ENCODE results near the gene PCNA.
"Not testable (repeated sequence)": the region's sequence is repeated elsewhere in the genome, so short reads cannot be mapped to it uniquely, and the experiment has no call there.

PCNA gene

GRCh38 chr20:5095454-5095853 is 24.3 kb downstream of the PCNA start:
- Histone ChIP-seq H3K4me1 (ENCODE audit: insufficient read depth, low read length) (no peaks in the 10 kb centered on the region), H3K27ac (ENCODE audit: low read depth, low read length) (no peak overlapping the region), H3K9ac (ENCODE audit: low read length) (no peak overlapping the region), H3K36me3 (ENCODE audit: insufficient read depth, low read length) (peaks cover 19% of the 10 kb centered on the region), H3K27me3 (ENCODE audit: control insufficient read depth in 1 of 2, insufficient read depth in 2 of 2, low read length in 2 of 2) (no peaks in the 10 kb centered on the region), H3K4me3 (ENCODE audit: low read depth in 1 of 2, low read length in 2 of 2) (no peak overlapping the region), H3K9me3 (ENCODE audit: low read length) (no peaks in the 10 kb centered on the region)

GRCh38 chr20:5092765-5093339 is 26.9 kb downstream of the PCNA start:
- no peaks in the 10 kb centered on the region for H3K4me1 ChIP-seq (ENCODE audit: insufficient read depth, low read length)
- no peak overlapping the region for H3K4me3 ChIP-seq (ENCODE audit: low read depth in 1 of 2, low read length in 2 of 2)

GRCh38 chr20:5091902-5092301 is 27.9 kb downstream of the PCNA start:
- Histone ChIP-seq H3K36me3 (ENCODE audit: insufficient read depth, low read length) (peaks cover 6% of the 10 kb centered on the region), H3K4me3 (ENCODE audit: low read depth in 1 of 2, low read length in 2 of 2) (no peak overlapping the region), H3K27ac (ENCODE audit: low read depth, low read length) (no peak overlapping the region), H3K9ac (ENCODE audit: low read length) (no peak overlapping the region), H3K4me1 (ENCODE audit: insufficient read depth, low read length) (no peaks in the 10 kb centered on the region), H3K9me3 (ENCODE audit: low read length) (no peaks in the 10 kb centered on the region), H3K27me3 (ENCODE audit: control insufficient read depth in 1 of 2, insufficient read depth in 2 of 2, low read length in 2 of 2) (no peaks in the 10 kb centered on the region)

More at GRCh38 chr20:5092765-5093339, 26.9 kb downstream of the PCNA start:
- Histone ChIP-seq H3K36me3 (ENCODE audit: insufficient read depth, low read length) (peaks cover 10% of the 10 kb centered on the region), H3K27ac (ENCODE audit: low read depth, low read length) (no peak overlapping the region), H3K27me3 (ENCODE audit: control insufficient read depth in 1 of 2, insufficient read depth in 2 of 2, low read length in 2 of 2) (no peaks in the 10 kb centered on the region), H3K9ac (ENCODE audit: low read length) (no peak overlapping the region), H3K9me3 (ENCODE audit: low read length) (no peaks in the 10 kb centered on the region)

GRCh38 chr20:5090191-5090590 is 29.6 kb downstream of the PCNA start:
- Histone ChIP-seq H3K9me3 (ENCODE audit: low read length) (no peaks in the 10 kb centered on the region), H3K4me3 (ENCODE audit: low read depth in 1 of 2, low read length in 2 of 2) (no peak overlapping the region), H3K4me1 (ENCODE audit: insufficient read depth, low read length) (no peaks in the 10 kb centered on the region), H3K27me3 (ENCODE audit: control insufficient read depth in 1 of 2, insufficient read depth in 2 of 2, low read length in 2 of 2) (no peaks in the 10 kb centered on the region), H3K27ac (ENCODE audit: low read depth, low read length) (no peak overlapping the region), H3K36me3 (ENCODE audit: insufficient read depth, low read length) (no peaks in the 10 kb centered on the region), H3K9ac (ENCODE audit: low read length) (no peak overlapping the region)

GRCh38 chr20:5088688-5089087 is 31.1 kb downstream of the PCNA start:
- Histone ChIP-seq H3K9ac (ENCODE audit: low read length) (no peak overlapping the region), H3K4me3 (ENCODE audit: low read depth in 1 of 2, low read length in 2 of 2) (no peak overlapping the region), H3K27me3 (ENCODE audit: control insufficient read depth in 1 of 2, insufficient read depth in 2 of 2, low read length in 2 of 2) (no peaks in the 10 kb centered on the region), H3K4me1 (ENCODE audit: insufficient read depth, low read length) (no peaks in the 10 kb centered on the region), H3K27ac (ENCODE audit: low read depth, low read length) (no peak overlapping the region), H3K36me3 (ENCODE audit: insufficient read depth, low read length) (no peaks in the 10 kb centered on the region), H3K9me3 (ENCODE audit: low read length) (no peaks in the 10 kb centered on the region)

- H3K9me3 ChIP-seq (ENCODE audit: low read length), result no peaks in the 10 kb centered on the region
- H3K36me3 ChIP-seq (ENCODE audit: insufficient read depth, low read length), result no peaks in the 10 kb centered on the region
- H3K9ac ChIP-seq (ENCODE audit: low read length), result no peak overlapping the region
- H3K27ac ChIP-seq (ENCODE audit: low read depth, low read length), result no peak overlapping the region
- no peaks in the 10 kb centered on the region for H3K27me3 ChIP-seq (ENCODE audit: control insufficient read depth in 1 of 2, insufficient read depth in 2 of 2, low read length in 2 of 2)
- no peaks in the 10 kb centered on the region for H3K4me1 ChIP-seq (ENCODE audit: insufficient read depth, low read length)
- no peak overlapping the region for H3K4me3 ChIP-seq (ENCODE audit: low read depth in 1 of 2, low read length in 2 of 2)
These were observed 34.4 kb downstream of the PCNA start for GRCh38 chr20:5085380-5085779.

GRCh38 chr20:5080384-5080877 is 39.3 kb downstream of the PCNA start:
- Histone ChIP-seq H3K36me3 (ENCODE audit: insufficient read depth, low read length) (no peaks in the 10 kb centered on the region), H3K4me3 (ENCODE audit: low read depth in 1 of 2, low read length in 2 of 2) (no peak overlapping the region), H3K27ac (ENCODE audit: low read depth, low read length) (peak overlapping the region; percentile 34), H3K9me3 (ENCODE audit: low read length) (no peaks in the 10 kb centered on the region), H3K4me1 (ENCODE audit: insufficient read depth, low read length) (no peaks in the 10 kb centered on the region), H3K27me3 (ENCODE audit: control insufficient read depth in 1 of 2, insufficient read depth in 2 of 2, low read length in 2 of 2) (no peaks in the 10 kb centered on the region), H3K9ac (ENCODE audit: low read length) (no peak overlapping the region)

GRCh38 chr20:5078399-5078958 is 41.3 kb downstream of the PCNA start:
- Histone ChIP-seq H3K27me3 (ENCODE audit: control insufficient read depth in 1 of 2, insufficient read depth in 2 of 2, low read length in 2 of 2) (no peaks in the 10 kb centered on the region), H3K27ac (ENCODE audit: low read depth, low read length) (peak overlapping the region; percentile 57), H3K4me1 (ENCODE audit: insufficient read depth, low read length) (peaks cover 2% of the 10 kb centered on the region), H3K9me3 (ENCODE audit: low read length) (no peaks in the 10 kb centered on the region), H3K4me3 (ENCODE audit: low read depth in 1 of 2, low read length in 2 of 2) (peak overlapping the region in 1 of 2 donors; percentile 53), H3K9ac (ENCODE audit: low read length) (peak overlapping the region; percentile 34), H3K36me3 (ENCODE audit: insufficient read depth, low read length) (no peaks in the 10 kb centered on the region)

- H3K27me3 ChIP-seq (ENCODE audit: control insufficient read depth in 1 of 2, insufficient read depth in 2 of 2, low read length in 2 of 2), result no peaks in the 10 kb centered on the region
- H3K27ac ChIP-seq (ENCODE audit: low read depth, low read length), result peak overlapping the region; percentile 57
- no peaks in the 10 kb centered on the region for H3K9me3 ChIP-seq (ENCODE audit: low read length)
- H3K4me3 ChIP-seq (ENCODE audit: low read depth in 1 of 2, low read length in 2 of 2), result peak overlapping the region in 1 of 2 donors; percentile 53
- peaks cover 8% of the 10 kb centered on the region for H3K4me1 ChIP-seq (ENCODE audit: insufficient read depth, low read length)
- H3K36me3 ChIP-seq (ENCODE audit: insufficient read depth, low read length), result no peaks in the 10 kb centered on the region
- H3K9ac ChIP-seq (ENCODE audit: low read length), result peak overlapping the region; percentile 34
These were observed 41.9 kb downstream of the PCNA start for GRCh38 chr20:5077761-5078387.

GRCh38 chr20:5076913-5077312 is 42.8 kb downstream of the PCNA start:
- not testable (repeated sequence) for H3K4me3 ChIP-seq (ENCODE audit: low read depth in 1 of 2, low read length in 2 of 2); H3K9ac ChIP-seq (ENCODE audit: low read length); H3K9me3 ChIP-seq (ENCODE audit: low read length); H3K27me3 ChIP-seq (ENCODE audit: control insufficient read depth in 1 of 2, insufficient read depth in 2 of 2, low read length in 2 of 2); H3K27ac ChIP-seq (ENCODE audit: low read depth, low read length); H3K36me3 ChIP-seq (ENCODE audit: insufficient read depth, low read length)
- peaks cover 10% of the 10 kb centered on the region for H3K4me1 ChIP-seq (ENCODE audit: insufficient read depth, low read length)

GRCh38 chr20:5074232-5074674 is 45.5 kb downstream of the PCNA start:
- H3K4me1 ChIP-seq (ENCODE audit: insufficient read depth, low read length), result peaks cover 10% of the 10 kb centered on the region
- no peak overlapping the region for H3K4me3 ChIP-seq (ENCODE audit: low read depth in 1 of 2, low read length in 2 of 2)
- no peak overlapping the region for H3K9ac ChIP-seq (ENCODE audit: low read length)
- H3K9me3 ChIP-seq (ENCODE audit: low read length), result no peaks in the 10 kb centered on the region
- no peaks in the 10 kb centered on the region for H3K36me3 ChIP-seq (ENCODE audit: insufficient read depth, low read length)
- no peaks in the 10 kb centered on the region for H3K27me3 ChIP-seq (ENCODE audit: control insufficient read depth in 1 of 2, insufficient read depth in 2 of 2, low read length in 2 of 2)
- H3K27ac ChIP-seq (ENCODE audit: low read depth, low read length), result no peak overlapping the region

Data from muscle layer of colon (tissue), 2 donors.